HepG2 (cell line): ENCODE data around the gene TMEM106B. TPM values are rescaled to one million over a fixed set of nuclear protein-coding genes. Genes with fewer than 3 reads are reported as not detected.

ENCODE experiments used
- ATAC-seq: fragments of 200-7000 bp; cut with Tn5 transposase; 3 replicates; pipeline ENCODE4 v1.9.1; 2020; ENCODE audit warnings: mild to moderate bottlenecking, moderate library complexity
- BruUV-seq: library from RNA; stranded (reverse); fragments of 400-500 nt; replicated peaks from 2 replicates; lab custom pipeline; 2021; lab: Mats Ljungman, UMichigan
- CTCF ChIA-PET: fragments of 300-600 bp; formaldehyde crosslinking; extraction: SDS; loops from one replicate; lab custom pipeline; 2021; ENCODE audit warnings: low total read pairs, inconsistent platforms, low intra/inter-chr PET ratio; lab: Yijun Ruan, JAX
- POLR2A ChIA-PET: fragments of 350-600 bp; sonication (Branson Sonifier 250); formaldehyde crosslinking; loops from one replicate; lab custom pipeline; 2020; ENCODE audit warnings: antibody characterized with exemption, inconsistent platforms; lab: Yijun Ruan, JAX
- DNase-seq: peaks from one replicate; pipeline ENCODE4 v3.0.0-alpha.2; 2015; ENCODE audit warnings: low spot score
- FAIRE-seq: peaks from 3 replicates; lab custom pipeline; 2011; peaks lifted over from hg19 to GRCh38; lab: Jason Lieb, UNC
- H2AFZ ChIP-seq: one replicate; pipeline ENCODE4 v1.6.1; 2011; ENCODE audit warnings: low read length, inconsistent platforms
- H3K27ac ChIP-seq: fragments of 300-600 bp; 3 replicates; pipeline ENCODE4 v1.8.0; 2011; ENCODE audit warnings: mixed run types, mild to moderate bottlenecking, mixed read lengths, low read length, inconsistent platforms; ENCODE audit not compliant: insufficient read depth; ENCODE audit errors: extremely low read length
- H3K27me3 ChIP-seq, 2 experiments: fragments of 200-600 bp in 1 of 2; 2 replicates in 1 of 2; 3 replicates in 1 of 2; pipeline versions ENCODE4 v1.6.0 to v1.8.0; 2011; ENCODE audit warnings: low read length in 2 of 2, mild to moderate bottlenecking in 2 of 2, moderate library complexity in 2 of 2, inconsistent platforms in 1 of 2; ENCODE audit not compliant: insufficient read depth in 2 of 2, control insufficient read depth in 1 of 2
- H3K36me3 ChIP-seq, 2 experiments: fragments of 200-600 bp in 1 of 2; replicated peaks in 1 of 2; 2 replicates in 1 of 2; 3 replicates in 1 of 2; pipeline versions ENCODE4 v1.5.1 to v1.8.0; 2011; ENCODE audit warnings: low read length in 2 of 2, inconsistent platforms in 1 of 2; ENCODE audit not compliant: insufficient read depth in 2 of 2, control insufficient read depth in 1 of 2
- H3K4me1 ChIP-seq: 2 replicates; pipeline ENCODE4 v1.5.1; 2012; ENCODE audit warnings: low read length, inconsistent platforms; ENCODE audit not compliant: insufficient read depth
- H3K4me2 ChIP-seq: 2 replicates; pipeline ENCODE4 v1.6.0; 2011; ENCODE audit warnings: low read depth, low read length, inconsistent platforms
- H3K4me3 ChIP-seq, 3 experiments: fragments of 200-600 bp in 1 of 3; sonication (generic), shearing (Covaris generic) in 1 of 3; replicated peaks in 1 of 3; 2 replicates each; pipeline ENCODE4 v1.5.1; 2011 to 2016; ENCODE audit warnings: low read length in 3 of 3, inconsistent platforms in 2 of 3, low read depth in 2 of 3, mild to moderate bottlenecking in 2 of 3, control low read depth in 1 of 3, mixed read lengths in 1 of 3; ENCODE audit not compliant: insufficient read depth in 1 of 3
- H3K79me2 ChIP-seq: one replicate; pipeline ENCODE4 v1.6.1; 2011; ENCODE audit warnings: low read length, inconsistent platforms; ENCODE audit not compliant: insufficient read depth
- H3K9ac ChIP-seq: 2 replicates; pipeline ENCODE4 v1.6.0; 2011; ENCODE audit warnings: mild to moderate bottlenecking, low read depth, low read length, inconsistent platforms; ENCODE audit not compliant: insufficient read depth
- H3K9me3 ChIP-seq: 2 replicates; pipeline ENCODE4 v1.5.1; 2012; ENCODE audit warnings: mild to moderate bottlenecking, low read length
- H4K20me1 ChIP-seq: 2 replicates; pipeline ENCODE4 v1.6.0; 2011; ENCODE audit warnings: inconsistent platforms, mild to moderate bottlenecking, low read length, moderate library complexity; ENCODE audit not compliant: insufficient read depth
- CENPX ChIP-seq: sonication (generic); formaldehyde crosslinking; IDR thresholded peaks from 2 replicates; pipeline ENCODE4 v1.9.0; 2021; ENCODE audit warnings: mild to moderate bottlenecking, missing genetic modification reagents, moderate library complexity
- KIAA2018 ChIP-seq: sonication (generic); formaldehyde crosslinking; IDR thresholded peaks from 2 replicates; pipeline ENCODE4 v1.5.0; 2020; ENCODE audit warnings: mild to moderate bottlenecking, missing genetic modification reagents, borderline replicate concordance
- RORA ChIP-seq: sonication (generic); formaldehyde crosslinking; IDR thresholded peaks from 2 replicates; pipeline ENCODE4 v1.5.0; 2020; ENCODE audit warnings: mild to moderate bottlenecking, missing genetic modification reagents, moderate library complexity
- THAP9 ChIP-seq: sonication (generic); formaldehyde crosslinking; IDR thresholded peaks from 2 replicates; pipeline ENCODE4; 2020; ENCODE audit warnings: missing genetic modification reagents, mild to moderate bottlenecking, borderline replicate concordance
- ZNF18 ChIP-seq: sonication (generic); formaldehyde crosslinking; IDR thresholded peaks from 2 replicates; pipeline ENCODE4 v1.8.0; 2022; ENCODE audit warnings: mild to moderate bottlenecking, missing genetic modification reagents; ENCODE audit not compliant: insufficient replicate concordance
- ZNF296 ChIP-seq: sonication (generic); formaldehyde crosslinking; conservative IDR thresholded peaks from 2 replicates; pipeline ENCODE4 v1.5.0; 2020; ENCODE audit warnings: mild to moderate bottlenecking, missing genetic modification reagents
- WGBS: methylation state at CpG from one replicate; pipeline ENCODE4 v1.1.6; 2017; ENCODE audit warnings: low lambda C conversion rate; 5-methylcytosine and 5-hydroxymethylcytosine counted together
- in situ Hi-C: cut with HindIII; loops from 2 replicates; pipeline ENCODE4 v1.10.0; 2017; ENCODE audit warnings: low pct_unique_long_range_greater_than_20kb; ENCODE audit not compliant: extremely low pct_ligation_motif_present
- intact Hi-C: fragments of 100-400 bp; cut with micrococcal nuclease; formaldehyde crosslinking; loops from one replicate; pipeline ENCODE4 v1.10.0; 2022; ENCODE audit not compliant: unreplicated experiment
- polyA plus RNA-seq, 8 experiments: library from polyadenylated mRNA; depleted of rRNA in 3 of 8; stranded (reverse) in 7 of 8; unstranded in 1 of 8; fragments of >200 nt; fragmentation: Illumina TruSeq in 4 of 8; extraction: Trizol in 4 of 8; gene quantifications; 2 replicates each; pipeline versions ENCODE4 v1.2.1 to v1.2.3, GENCODE V29; 2011 to 2016; ENCODE audit warnings: low read depth in 4 of 8, missing spikeins in 1 of 8, mixed read lengths in 1 of 8; ENCODE audit not compliant: insufficient read depth in 1 of 8
- total RNA-seq, 5 experiments: library from RNA; depleted of rRNA; stranded (reverse); fragments of >200 nt; fragmentation: Illumina TruSeq; extraction: Trizol; gene quantifications; 2 replicates each; pipeline ENCODE4 v1.2.3, GENCODE V29; 2016; ENCODE audit warnings: low read depth in 1 of 5
- TF ChIP-seq, protein P1 (sequence below): sonication (generic); formaldehyde crosslinking; IDR thresholded peaks from 2 replicates; pipeline ENCODE4 v1.4.0; 2020; ENCODE audit warnings: mild to moderate bottlenecking, missing genetic modification reagents

TMEM106B gene
- total and polyA plus RNA-seq, 2 of the 13 experiments (the other 11 are each of a cell fraction or from before 2014, with no cell fraction given): 16.8 to 25.1 TPM

DNA sequence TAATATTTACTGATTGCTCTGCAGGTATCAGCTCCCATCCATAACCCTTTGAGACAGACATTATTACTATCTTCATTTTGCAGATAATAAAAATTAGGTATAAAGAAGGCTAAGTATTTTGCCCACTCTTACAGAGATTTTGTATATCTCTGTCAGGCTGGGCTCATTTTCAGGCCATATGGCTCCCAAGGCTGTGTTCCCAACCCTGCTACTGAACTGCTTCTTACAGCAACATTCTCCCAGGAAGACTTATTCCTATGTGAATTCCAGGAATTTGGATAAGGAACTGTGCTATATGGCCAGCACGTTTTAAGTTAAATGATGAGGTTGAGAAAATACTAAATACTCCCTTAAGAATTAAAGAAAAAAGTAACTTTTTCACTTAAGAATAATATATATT, 1.9 kb upstream of the TMEM106B start:
- POLR2A ChIA-PET: no interaction called here
- in situ Hi-C loops (no loop called here), intact Hi-C loops (no loop called here)
- Histone ChIP-seq H4K20me1 (no peaks in the 10 kb centered on the region), H3K9ac (no peak overlapping the region), H3K27me3 (no peaks in the 10 kb centered on the region; a peak in 1 of 5 replicates), H2AFZ (no peak overlapping the region), H3K36me3 (no peaks in the 10 kb centered on the region; a peak in 1 of 5 replicates), H3K4me2 (no peak overlapping the region), H3K9me3 (no peaks in the 10 kb centered on the region), H3K27ac (no peak overlapping the region), H3K4me3 (no peak overlapping the region), H3K79me2 (no peaks in the 10 kb centered on the region), H3K4me1 (peaks cover 24% of the 10 kb centered on the region)
- ATAC-seq (no peak), FAIRE-seq (no peak), DNase-seq (no peak)
- CTCF ChIA-PET: no interaction called here
- no TSS peak for BruUV-seq
- WGBS: 72% methylated on average over 1 of the region's 1 CpG
- no peak for TF ChIP-seq CENPX (CRISPR knock-in tag)
- TF ChIP-seq, protein P1, sequence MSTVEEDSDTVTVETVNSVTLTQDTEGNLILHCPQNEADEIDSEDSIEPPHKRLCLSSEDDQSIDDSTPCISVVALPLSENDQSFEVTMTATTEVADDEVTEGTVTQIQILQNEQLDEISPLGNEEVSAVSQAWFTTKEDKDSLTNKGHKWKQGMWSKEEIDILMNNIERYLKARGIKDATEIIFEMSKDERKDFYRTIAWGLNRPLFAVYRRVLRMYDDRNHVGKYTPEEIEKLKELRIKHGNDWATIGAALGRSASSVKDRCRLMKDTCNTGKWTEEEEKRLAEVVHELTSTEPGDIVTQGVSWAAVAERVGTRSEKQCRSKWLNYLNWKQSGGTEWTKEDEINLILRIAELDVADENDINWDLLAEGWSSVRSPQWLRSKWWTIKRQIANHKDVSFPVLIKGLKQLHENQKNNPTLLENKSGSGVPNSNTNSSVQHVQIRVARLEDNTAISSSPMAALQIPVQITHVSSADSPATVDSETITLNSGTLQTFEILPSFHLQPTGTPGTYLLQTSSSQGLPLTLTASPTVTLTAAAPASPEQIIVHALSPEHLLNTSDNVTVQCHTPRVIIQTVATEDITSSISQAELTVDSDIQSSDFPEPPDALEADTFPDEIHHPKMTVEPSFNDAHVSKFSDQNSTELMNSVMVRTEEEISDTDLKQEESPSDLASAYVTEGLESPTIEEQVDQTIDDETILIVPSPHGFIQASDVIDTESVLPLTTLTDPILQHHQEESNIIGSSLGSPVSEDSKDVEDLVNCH (CRISPR knock-in tag): no peak
- TF ChIP-seq KIAA2018 (CRISPR knock-in tag): no peak
- TF ChIP-seq THAP9 (CRISPR knock-in tag): no peak
- TF ChIP-seq ZNF296: no peak
- TF ChIP-seq RORA (CRISPR knock-in tag): no peak
- no peak for TF ChIP-seq ZNF18 (CRISPR knock-in tag)
